Hematopoietic multipotent progenitor cell treated with erythropoietin and hydrocortisone succinate and interleukin-3 and kit ligand, for 6 days (in vitro differentiated cells): ENCODE results near the gene NLGN3.

ENCODE experiments used
- DNase-seq: peaks from one replicate; pipeline ENCODE4 v3.0.0-alpha.2; 2015

Gene NLGN3

DNA sequence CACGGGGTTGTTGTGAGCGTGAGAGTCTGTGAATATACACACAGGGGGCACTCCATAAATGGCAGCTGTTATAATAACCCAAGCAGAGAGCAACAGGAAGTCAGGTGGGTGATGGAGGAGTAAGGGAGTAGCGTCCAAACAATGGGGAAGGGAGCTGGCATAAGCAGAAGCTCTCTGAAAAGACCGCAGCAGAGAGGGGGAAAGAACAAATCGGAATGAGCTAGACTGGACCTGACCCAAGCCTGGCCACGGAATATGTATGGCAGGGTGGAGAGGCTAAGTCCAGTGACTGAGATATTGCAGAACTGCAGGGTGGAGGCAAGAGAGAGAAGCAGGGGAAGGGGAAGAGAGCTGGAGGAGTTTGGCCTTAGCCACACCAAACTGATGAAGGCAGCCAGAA, 71.8 kb downstream of the NLGN3 start:
- no peak for DNase-seq

GRCh38 chrX:71217298-71217697, 72.7 kb downstream of the NLGN3 start:
- DNase-seq = no peak
